ENCODE measurements around the gene BRMS1L. TPM values are rescaled to one million over a fixed set of nuclear protein-coding genes. Genes with fewer than 3 reads are reported as not detected.
A peak's percentile ranks its signal among the peaks of the same experiment; 100 is the strongest.

The BRMS1L gene
- total RNA-seq, 2 donors from 2014 or later: 4.3 to 5.2 TPM

GRCh38 chr14:35877276-35877675, 51.1 kb downstream of the BRMS1L start:
- H3K4me3 ChIP-seq: no peak overlapping the region
- H3K9me3 ChIP-seq: no peaks in the 10 kb centered on the region
- no peaks in the 10 kb centered on the region for H3K27me3 ChIP-seq
- 65 to 66% methylated on average over 3 of the region's 3 CpGs for WGBS, 2 donors
- H3K4me1 ChIP-seq: no peaks in the 10 kb centered on the region
- intact Hi-C loops (cut with DNase I): no loop called here
- no peak for TF ChIP-seq CTCF (IDR thresholded peaks at IDR 0.05)
- TF ChIP-seq POLR2A (IDR thresholded peaks at IDR 0.05): no peak
- no peak for DNase-seq
- no peak for ATAC-seq
- no peak overlapping the region for H3K27ac ChIP-seq
- H3K36me3 ChIP-seq (replicated peaks in 1 of 2; ENCODE audit: insufficient read depth in 1 of 2, low read depth in 2 of 2): no peaks in the 10 kb centered on the region

- H3K9me3 ChIP-seq: no peaks in the 10 kb centered on the region
- no peak overlapping the region for H3K4me3 ChIP-seq
- 39 to 54% methylated on average over 9 of the region's 9 CpGs for WGBS, 2 donors
- peak; percentile 40 for ATAC-seq
- peak in 3 of 4 donors; percentile 9 to 33 (median 15) for DNase-seq
- intact Hi-C loops (cut with DNase I): no loop called here
- no peaks in the 10 kb centered on the region for H3K4me1 ChIP-seq
- no peaks in the 10 kb centered on the region for H3K36me3 ChIP-seq (replicated peaks in 1 of 2; ENCODE audit: insufficient read depth in 1 of 2, low read depth in 2 of 2)
- H3K27me3 ChIP-seq: no peaks in the 10 kb centered on the region
- no peak for TF ChIP-seq CTCF (IDR thresholded peaks at IDR 0.05)
- no peak for TF ChIP-seq POLR2A (IDR thresholded peaks at IDR 0.05)
- peak overlapping the region in 1 of 4 donors; percentile 4 for H3K27ac ChIP-seq
Measured at GRCh38 chr14:35878272-35879150, 52.4 kb downstream of the BRMS1L start.

GRCh38 chr14:35879151-35879648, 53.1 kb downstream of the BRMS1L start:
- no peaks in the 10 kb centered on the region for H3K27me3 ChIP-seq
- H3K4me1 ChIP-seq: peaks cover 3% of the 10 kb centered on the region
- peak overlapping the region in 1 of 4 donors; percentile 4 for H3K27ac ChIP-seq
- no peaks in the 10 kb centered on the region for H3K9me3 ChIP-seq
- ATAC-seq (no peak), DNase-seq (no peak)
- H3K4me3 ChIP-seq: no peak overlapping the region
- no peaks in the 10 kb centered on the region for H3K36me3 ChIP-seq (replicated peaks in 1 of 2; ENCODE audit: insufficient read depth in 1 of 2, low read depth in 2 of 2)
- intact Hi-C loops (cut with DNase I): no loop called here
- no peak for TF ChIP-seq CTCF (IDR thresholded peaks at IDR 0.05)
- no peak for TF ChIP-seq POLR2A (IDR thresholded peaks at IDR 0.05)
- WGBS, 2 donors: 51 to 55% methylated on average over 2 of the region's 2 CpGs

GRCh38 chr14:35879654-35880249, 53.6 kb downstream of the BRMS1L start:
- 49 to 62% methylated on average over 1 of the region's 1 CpG for WGBS, 2 donors
- H3K9me3 ChIP-seq: no peaks in the 10 kb centered on the region
- peaks cover 3% of the 10 kb centered on the region for H3K4me1 ChIP-seq
- intact Hi-C loops (cut with DNase I): no loop called here
- no peaks in the 10 kb centered on the region for H3K27me3 ChIP-seq
- no peak overlapping the region for H3K4me3 ChIP-seq
- TF ChIP-seq POLR2A (IDR thresholded peaks at IDR 0.05) (no peak), CTCF (IDR thresholded peaks at IDR 0.05) (peak in 6 of 7 experiments; percentile 21 to 47 (median 44))
- no peak overlapping the region for H3K27ac ChIP-seq
- ATAC-seq (no peak), DNase-seq (no peak)
- H3K36me3 ChIP-seq (replicated peaks in 1 of 2; ENCODE audit: insufficient read depth in 1 of 2, low read depth in 2 of 2): no peaks in the 10 kb centered on the region

All from body of pancreas (tissue), 4 donors.